DND-41 (cell line): ENCODE data around the gene SCAPER.
A peak's percentile ranks its signal among the peaks of the same experiment; 100 is the strongest.

Source experiments
- ATAC-seq: fragments of 200-7000 bp; cut with Tn5 transposase; 3 replicates; pipeline ENCODE4 v1.9.1; 2021; ENCODE audit warnings: low read depth; ENCODE audit not compliant: insufficient read depth
- DNase-seq: peaks from one replicate; pipeline ENCODE4 v3.0.0-alpha.2; 2020
- H2AFZ ChIP-seq: 2 replicates; pipeline ENCODE4 v1.6.0; 2012; ENCODE audit warnings: low read depth, low read length
- H3K27ac ChIP-seq: 2 replicates; pipeline ENCODE4 v1.5.1; 2012; ENCODE audit warnings: low read length, inconsistent platforms
- H3K27me3 ChIP-seq: fragments of 200-600 bp; sonication (generic); 2 replicates; pipeline ENCODE4 v1.6.0; 2012; ENCODE audit warnings: low read length, mild to moderate bottlenecking, inconsistent platforms; ENCODE audit not compliant: insufficient read depth, poor library complexity
- H3K36me3 ChIP-seq: 2 replicates; pipeline ENCODE4 v1.5.1; 2012; ENCODE audit warnings: low read length, inconsistent platforms; ENCODE audit not compliant: insufficient read depth
- H3K4me1 ChIP-seq: 2 replicates; pipeline ENCODE4 v1.5.1; 2012; ENCODE audit warnings: mild to moderate bottlenecking, low read length; ENCODE audit not compliant: insufficient read depth
- H3K4me2 ChIP-seq: 2 replicates; pipeline ENCODE4 v1.6.0; 2012; ENCODE audit warnings: mild to moderate bottlenecking, moderate library complexity, low read length, inconsistent platforms; ENCODE audit not compliant: insufficient read depth
- H3K4me3 ChIP-seq, 2 experiments: fragments of 200-600 bp in 1 of 2; shearing (Covaris generic) in 1 of 2; 2 replicates each; pipeline ENCODE4 v1.5.1; 2012 to 2016; ENCODE audit warnings: inconsistent platforms in 2 of 2, low read length in 2 of 2, mild to moderate bottlenecking in 2 of 2, low read depth in 1 of 2, moderate library complexity in 1 of 2
- H3K79me2 ChIP-seq: 2 replicates; pipeline ENCODE4 v1.6.0; 2012; ENCODE audit warnings: low read length, inconsistent platforms; ENCODE audit not compliant: insufficient read depth
- H3K9ac ChIP-seq: 2 replicates; pipeline ENCODE4 v1.6.0; 2012; ENCODE audit warnings: low read depth, mild to moderate bottlenecking, inconsistent platforms, low read length, moderate library complexity
- H3K9me3 ChIP-seq: 2 replicates; pipeline ENCODE4 v1.5.1; 2012; ENCODE audit warnings: low read length, moderate library complexity, mild to moderate bottlenecking, inconsistent platforms; ENCODE audit not compliant: insufficient read depth, severe bottlenecking
- H4K20me1 ChIP-seq: 2 replicates; pipeline ENCODE4 v1.6.0; 2012; ENCODE audit warnings: low read length; ENCODE audit not compliant: insufficient read depth
- CTCF ChIP-seq: IDR thresholded peaks from 2 replicates; pipeline ENCODE4 v1.5.1; 2012; ENCODE audit warnings: borderline replicate concordance, low read length, moderate library complexity, mild to moderate bottlenecking; ENCODE audit not compliant: poor library complexity, severe bottlenecking; ENCODE audit errors: extremely low read depth
- EZH2 ChIP-seq: IDR thresholded peaks from 3 replicates; pipeline ENCODE4 v1.6.1; 2012; ENCODE audit warnings: borderline replicate concordance, low read depth, mild to moderate bottlenecking, moderate library complexity, low read length, inconsistent platforms; ENCODE audit not compliant: severe bottlenecking

Gene SCAPER

GRCh38 chr15:76866716-76867321 lies 38.3 kb downstream of the SCAPER start:
- Histone ChIP-seq H2AFZ (no peak overlapping the region), H3K9me3 (no peaks in the 10 kb centered on the region), H3K36me3 (no peaks in the 10 kb centered on the region), H3K27me3 (no peaks in the 10 kb centered on the region), H3K9ac (no peak overlapping the region), H3K4me1 (no peaks in the 10 kb centered on the region), H3K79me2 (peaks cover 6% of the 10 kb centered on the region; the same call in 1 of the 2 replicates), H3K4me2 (no peak overlapping the region), H4K20me1 (peaks cover 3% of the 10 kb centered on the region; the same call in 1 of the 2 replicates), H3K27ac (no peak overlapping the region), H3K4me3 (no peak overlapping the region)
- DNase-seq (peak; percentile 12), ATAC-seq (no peak)
- TF ChIP-seq EZH2 (no peak), CTCF (peak; percentile 49)

GRCh38 chr15:76866008-76866407 lies 39.1 kb downstream of the SCAPER start:
- H3K4me2 ChIP-seq, result no peak overlapping the region
- H3K27ac ChIP-seq, result no peak overlapping the region
- TF ChIP-seq EZH2, result no peak
- H3K4me3 ChIP-seq, result no peak overlapping the region
- H3K4me1 ChIP-seq, result no peaks in the 10 kb centered on the region
- no peaks in the 10 kb centered on the region for H3K27me3 ChIP-seq
- no peaks in the 10 kb centered on the region for H3K36me3 ChIP-seq
- H3K9ac ChIP-seq, result no peak overlapping the region
- no peaks in the 10 kb centered on the region for H3K9me3 ChIP-seq
- H2AFZ ChIP-seq, result no peak overlapping the region
- H4K20me1 ChIP-seq, result peaks cover 3% of the 10 kb centered on the region; the same call in 1 of the 2 replicates
- H3K79me2 ChIP-seq, result peaks cover 6% of the 10 kb centered on the region; the same call in 1 of the 2 replicates
- ATAC-seq (no peak), DNase-seq (no peak)

GRCh38 chr15:76865548-76865991 lies 39.6 kb downstream of the SCAPER start:
- DNase-seq (no peak), ATAC-seq (no peak)
- TF ChIP-seq EZH2 (no peak), CTCF (no peak)
- Histone ChIP-seq H4K20me1 (peaks cover 3% of the 10 kb centered on the region; the same call in 1 of the 2 replicates), H3K9me3 (no peaks in the 10 kb centered on the region), H3K27me3 (no peaks in the 10 kb centered on the region), H3K4me2 (no peak overlapping the region), H2AFZ (no peak overlapping the region), H3K36me3 (no peaks in the 10 kb centered on the region), H3K9ac (no peak overlapping the region), H3K4me3 (no peak overlapping the region), H3K4me1 (no peaks in the 10 kb centered on the region), H3K79me2 (peaks cover 6% of the 10 kb centered on the region; the same call in 1 of the 2 replicates), H3K27ac (no peak overlapping the region)

GRCh38 chr15:76864586-76864985 lies 40.6 kb downstream of the SCAPER start:
- no peak overlapping the region for H3K27ac ChIP-seq
- no peaks in the 10 kb centered on the region for H3K36me3 ChIP-seq
- no peaks in the 10 kb centered on the region for H3K9me3 ChIP-seq
- H3K4me2 ChIP-seq, result no peak overlapping the region
- H3K4me3 ChIP-seq, result no peak overlapping the region
- H2AFZ ChIP-seq, result no peak overlapping the region
- TF ChIP-seq CTCF (no peak), EZH2 (no peak)
- H3K9ac ChIP-seq, result no peak overlapping the region
- ATAC-seq (no peak), DNase-seq (no peak)
- H3K27me3 ChIP-seq, result no peaks in the 10 kb centered on the region
- no peaks in the 10 kb centered on the region for H3K4me1 ChIP-seq
- peaks cover 3% of the 10 kb centered on the region; the same call in 1 of the 2 replicates for H4K20me1 ChIP-seq
- H3K79me2 ChIP-seq, result peaks cover 6% of the 10 kb centered on the region; the same call in 1 of the 2 replicates
